Esophagus muscularis mucosa (tissue), 4 donors: ENCODE measurements around the gene GARRE1. TPM values are rescaled to one million over a fixed set of nuclear protein-coding genes. Genes with fewer than 3 reads are reported as not detected.
"Not testable (repeated sequence)": the region's sequence is repeated elsewhere in the genome, so short reads cannot be mapped to it uniquely, and the experiment has no call there.

Experiments
- DNase-seq: peaks from one replicate; pipeline ENCODE4 v3.0.0-alpha.2; 2017; ENCODE audit errors: extremely low spot score
- H3K27ac ChIP-seq, 4 donors: fragments of 200-600 bp; sonication (generic); replicated peaks in 1 of 4; 1 replicate in 3 of 4; 2 replicates in 1 of 4; pipeline ENCODE4 v1.5.1; 2016 to 2019; ENCODE audit warnings: mild to moderate bottlenecking in 1 of 4
- H3K27me3 ChIP-seq, 4 donors: fragments of 200-600 bp; sonication (generic); one replicate each; pipeline versions ENCODE4 v1.5.1 to v1.6.0; 2016 to 2019
- H3K36me3 ChIP-seq, 4 donors: fragments of 200-600 bp; sonication (generic); one replicate each; pipeline ENCODE4 v1.5.1; 2016 to 2019
- H3K4me1 ChIP-seq, 4 donors: fragments of 200-600 bp; sonication (generic); one replicate each; pipeline ENCODE4 v1.5.1; 2016 to 2019
- H3K4me3 ChIP-seq, 4 donors: fragments of 200-600 bp; sonication (generic); 1 replicate in 2 of 4; 2 replicates in 2 of 4; pipeline ENCODE4 v1.5.1; 2016 to 2019; ENCODE audit warnings: mild to moderate bottlenecking in 4 of 4, moderate library complexity in 1 of 4
- H3K9me3 ChIP-seq, 4 donors: fragments of 200-600 bp; sonication (generic); 1 replicate in 3 of 4; 2 replicates in 1 of 4; pipeline ENCODE4 v1.5.1; 2016 to 2019
- CTCF ChIP-seq, 3 experiments: fragments of 200-600 bp in 2 of 3; fragments of 450-650 bp in 1 of 3; sonication (generic) in 2 of 3; IDR thresholded peaks; one replicate each; pipeline ENCODE4 v1.5.1; 2017 to 2019; ENCODE audit warnings: antibody characterized with exemption in 3 of 3, mild to moderate bottlenecking in 2 of 3, moderate library complexity in 1 of 3
- EP300 ChIP-seq: sonication (generic); formaldehyde crosslinking; IDR thresholded peaks from one replicate; pipeline ENCODE4 v1.6.1; 2017; ENCODE audit warnings: antibody characterized with exemption
- POLR2A ChIP-seq: fragments of 450-650 bp; IDR thresholded peaks from one replicate; pipeline ENCODE4 v1.6.1; 2017; ENCODE audit warnings: antibody characterized with exemption, moderate library complexity, mild to moderate bottlenecking, low read depth
- POLR2AphosphoS5 ChIP-seq, 2 donors: sonication (generic); formaldehyde crosslinking; IDR thresholded peaks; one replicate each; pipeline ENCODE4 v1.6.1; 2017; ENCODE audit warnings: antibody characterized with exemption in 2 of 2
- WGBS: methylation state at CpG from one replicate; pipeline ENCODE4 v1.1.5; 2018; 5-methylcytosine and 5-hydroxymethylcytosine counted together
- intact Hi-C: fragments of 100-400 bp; cut with DNase I; formaldehyde crosslinking; loops from one replicate; pipeline ENCODE4 v1.15.1; 2023
- total RNA-seq, 4 donors: library from RNA; depleted of rRNA; stranded (reverse); fragments of >200 nt; gene quantifications; one replicate each; pipeline versions ENCODE4 v1.1.0 to v1.2.1, GENCODE V29; 2016

The GARRE1 gene
- total RNA-seq, 4 donors from 2014 or later: 11.2 to 31.0 (median 20.8) TPM

- H3K27ac ChIP-seq: peak overlapping the region in 1 of 4 donors; percentile 22
- DNase-seq: no peak
- no peak overlapping the region for H3K4me3 ChIP-seq
- 77% methylated on average over 16 of the region's 17 CpGs for WGBS
- intact Hi-C loops: no loop called here
- no peaks in the 10 kb centered on the region for H3K27me3 ChIP-seq
- no peaks in the 10 kb centered on the region for H3K36me3 ChIP-seq
- H3K4me1 ChIP-seq: peaks cover 0 to 16% (median 12%) of the 10 kb centered on the region in 4 donors
- no peaks in the 10 kb centered on the region for H3K9me3 ChIP-seq
- TF ChIP-seq EP300 (no peak), POLR2AphosphoS5 (IDR thresholded peaks at IDR 0.05) (no peak), POLR2A (no peak), CTCF (IDR thresholded peaks at IDR 0.05) (no peak)
Observed at GRCh38 chr19:34243876-34244578, 10.3 kb upstream of the GARRE1 start.

GRCh38 chr19:34244611-34245299 is 9.6 kb upstream of the GARRE1 start:
- Histone ChIP-seq H3K4me3 (no peak overlapping the region), H3K4me1 (peaks cover 0 to 16% (median 12%) of the 10 kb centered on the region in 4 donors), H3K27me3 (no peaks in the 10 kb centered on the region), H3K36me3 (no peaks in the 10 kb centered on the region), H3K9me3 (no peaks in the 10 kb centered on the region), H3K27ac (peak overlapping the region in 1 of 4 donors; percentile 22)
- DNase-seq: no peak
- intact Hi-C loops: no loop called here
- TF ChIP-seq CTCF (IDR thresholded peaks at IDR 0.05) (no peak), POLR2AphosphoS5 (IDR thresholded peaks at IDR 0.05) (no peak), EP300 (no peak), POLR2A (no peak)
- 68% methylated on average over 13 of the region's 13 CpGs for WGBS

- H3K27me3 ChIP-seq: no peaks in the 10 kb centered on the region
- intact Hi-C loops: no loop called here
- no peak overlapping the region for H3K27ac ChIP-seq
- DNase-seq: no peak
- H3K4me3 ChIP-seq: no peak overlapping the region
- no peaks in the 10 kb centered on the region for H3K36me3 ChIP-seq
- no peaks in the 10 kb centered on the region for H3K9me3 ChIP-seq
- H3K4me1 ChIP-seq: peaks cover 0 to 16% (median 12%) of the 10 kb centered on the region in 4 donors
- TF ChIP-seq EP300 (no peak), POLR2A (no peak), CTCF (IDR thresholded peaks at IDR 0.05) (no peak), POLR2AphosphoS5 (IDR thresholded peaks at IDR 0.05) (no peak)
- WGBS: 73% methylated on average over 4 of the region's 4 CpGs
Observed at GRCh38 chr19:34246340-34246739, 8.0 kb upstream of the GARRE1 start.

GRCh38 chr19:34248941-34249340 is 5.4 kb upstream of the GARRE1 start:
- WGBS: 90% methylated on average over 4 of the region's 4 CpGs
- TF ChIP-seq EP300 (no peak), CTCF (IDR thresholded peaks at IDR 0.05) (no peak), POLR2A (no peak), POLR2AphosphoS5 (IDR thresholded peaks at IDR 0.05) (no peak)
- no peaks in the 10 kb centered on the region for H3K9me3 ChIP-seq
- H3K27me3 ChIP-seq: no peaks in the 10 kb centered on the region
- DNase-seq: no peak
- no peak overlapping the region for H3K4me3 ChIP-seq
- peaks cover 3 to 18% (median 17%) of the 10 kb centered on the region in 4 donors for H3K4me1 ChIP-seq
- intact Hi-C loops: no loop called here
- no peak overlapping the region for H3K27ac ChIP-seq
- no peaks in the 10 kb centered on the region for H3K36me3 ChIP-seq

- 94% methylated on average over 14 of the region's 14 CpGs for WGBS
- peaks cover 26 to 32% (median 31%) of the 10 kb centered on the region in 4 donors for H3K4me1 ChIP-seq
- H3K27ac ChIP-seq, H3K4me3 ChIP-seq, intact Hi-C loops, H3K9me3 ChIP-seq, H3K36me3 ChIP-seq, H3K27me3 ChIP-seq, DNase-seq: not testable (repeated sequence)
Observed at GRCh38 chr19:34253167-34253566, 1.2 kb upstream of the GARRE1 start.

GRCh38 chr19:34253681-34254045 is 691 bp upstream of the GARRE1 start:
- Histone ChIP-seq H3K27ac (peak overlapping the region; percentile 94 to 98 (median 97)), H3K4me3 (peak overlapping the region; percentile 94 to 100 (median 99)), H3K4me1 (peaks cover 26 to 33% (median 32%) of the 10 kb centered on the region in 4 donors)
- WGBS: 57% methylated on average over 14 of the region's 17 CpGs
- H3K36me3 ChIP-seq, DNase-seq, intact Hi-C loops, H3K27me3 ChIP-seq, H3K9me3 ChIP-seq: not testable (repeated sequence)
